CD4-positive, alpha-beta T cell treated with Interleukin-2 at 100 ng/mL for 4 hours (primary cell): Measurements from ENCODE around the gene IL21.

Experiments
- DNase-seq: peaks from one replicate; pipeline ENCODE4 v3.0.0-alpha.2; 2020; ENCODE audit warnings: low spot score

The IL21 gene

DNA sequence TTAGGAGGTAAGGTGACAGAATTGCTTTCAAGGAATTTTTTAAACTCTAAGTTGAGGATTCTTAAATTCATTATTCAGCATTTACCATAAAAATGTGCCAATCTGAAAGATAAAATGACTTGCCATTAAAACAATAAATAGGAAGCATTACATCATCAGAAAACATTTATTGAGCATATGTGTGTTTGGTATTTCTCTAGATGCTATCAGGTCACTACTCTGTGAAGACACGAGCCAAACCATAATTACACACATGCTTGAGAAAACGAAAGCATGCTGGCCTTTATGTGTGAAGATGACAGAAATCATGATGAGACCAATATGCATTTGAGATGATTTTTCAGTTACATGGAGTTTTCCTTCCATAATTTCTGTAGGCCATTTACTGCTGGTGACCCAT, 12.3 kb upstream of the IL21 start:
- DNase-seq = no peak

GRCh38 chr4:122632396-122633143, 11.7 kb upstream of the IL21 start:
- peak; percentile 22 for DNase-seq

- DNase-seq = no peak
Measured at GRCh38 chr4:122625156-122625555, 4.3 kb upstream of the IL21 start.

DNA sequence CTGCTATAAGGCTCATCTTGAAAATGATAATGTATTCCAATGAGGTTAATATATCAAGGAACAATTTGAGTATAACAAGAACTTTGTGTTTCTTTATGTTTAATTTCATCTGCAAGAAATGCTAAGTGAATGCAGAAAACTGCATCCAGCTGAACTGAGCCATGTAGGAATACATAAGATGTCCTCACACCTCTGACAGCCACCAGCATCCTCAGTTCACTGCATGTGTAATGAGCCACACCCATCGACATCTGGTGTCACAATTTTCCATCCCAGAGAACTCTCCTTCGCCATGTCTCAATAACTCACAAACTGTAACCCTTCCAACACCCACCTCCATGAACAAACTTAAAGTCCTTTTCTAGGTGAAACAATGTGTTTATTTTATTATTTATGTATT, 3.3 kb upstream of the IL21 start:
- no peak for DNase-seq

- no peak for DNase-seq
Measured at GRCh38 chr4:122623637-122624166, 2.8 kb upstream of the IL21 start.

- DNase-seq = no peak
Measured at GRCh38 chr4:122622400-122622799, 1.5 kb upstream of the IL21 start.

DNA sequence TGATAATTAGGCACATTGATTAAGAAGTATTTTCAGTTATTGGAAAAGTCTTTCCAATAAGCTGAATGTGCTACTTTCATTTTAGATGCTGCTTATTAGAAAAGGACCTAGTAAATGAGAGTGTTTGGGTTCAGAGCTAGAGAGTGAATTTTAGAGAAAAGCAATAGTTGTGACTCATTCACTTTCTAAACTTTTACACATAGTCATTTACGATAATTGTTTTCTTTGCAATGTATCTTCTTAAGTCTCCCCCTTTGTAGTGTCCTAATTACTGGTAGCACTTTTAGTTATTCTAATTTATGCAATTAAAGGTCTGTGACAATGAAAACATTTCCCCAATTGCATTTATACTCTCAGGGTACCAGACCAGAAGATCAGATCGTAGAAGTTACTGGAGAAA, 1.3 kb downstream of the IL21 start:
- DNase-seq = no peak

DNA sequence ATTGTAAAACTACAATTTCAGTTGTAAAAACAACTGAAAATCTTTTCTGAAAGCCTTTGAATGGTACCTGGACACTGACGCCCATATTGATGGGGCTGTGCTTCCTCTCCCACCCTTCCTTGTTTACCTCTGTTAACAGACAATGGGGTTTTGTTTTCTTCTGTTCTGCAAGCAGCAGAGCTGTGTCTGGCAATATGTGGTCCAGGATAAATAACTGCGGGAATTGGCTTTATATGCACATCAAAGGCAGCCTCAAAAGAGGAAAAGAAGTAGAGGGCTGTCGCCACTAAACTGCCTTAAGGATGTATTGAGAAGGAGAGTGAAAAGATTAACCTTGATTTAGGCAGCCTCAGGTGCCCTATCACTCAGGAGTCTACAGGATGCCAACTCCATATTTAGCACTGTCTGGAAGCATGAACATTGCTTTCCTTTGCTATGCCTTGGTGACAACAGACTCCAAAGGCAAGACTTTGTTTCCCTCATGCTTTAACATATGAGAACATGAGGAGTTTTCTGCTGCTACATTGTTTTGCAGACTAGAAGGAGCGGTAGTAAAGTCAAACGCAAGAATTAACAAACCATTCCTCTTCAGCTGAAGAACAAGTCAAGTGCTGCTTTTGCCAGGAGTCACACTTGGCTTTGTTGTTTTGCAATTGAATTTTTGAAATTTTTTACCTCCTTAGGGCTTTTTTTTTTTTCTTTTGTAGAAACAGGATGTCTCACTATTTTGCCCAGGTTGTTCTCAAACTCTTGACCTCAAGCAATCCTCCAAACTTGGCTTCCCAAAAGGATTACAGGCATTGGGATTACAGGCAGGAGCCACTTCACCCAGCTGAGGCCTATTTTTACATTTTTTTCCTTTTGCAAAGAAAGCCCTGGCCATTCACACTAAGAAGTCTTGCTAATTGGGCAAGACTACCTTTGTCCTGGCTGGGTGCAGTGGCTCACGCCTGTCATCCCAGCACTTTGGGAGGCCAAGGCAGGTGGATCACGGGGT, 3.0 kb downstream of the IL21 start:
- no peak for DNase-seq

DNA sequence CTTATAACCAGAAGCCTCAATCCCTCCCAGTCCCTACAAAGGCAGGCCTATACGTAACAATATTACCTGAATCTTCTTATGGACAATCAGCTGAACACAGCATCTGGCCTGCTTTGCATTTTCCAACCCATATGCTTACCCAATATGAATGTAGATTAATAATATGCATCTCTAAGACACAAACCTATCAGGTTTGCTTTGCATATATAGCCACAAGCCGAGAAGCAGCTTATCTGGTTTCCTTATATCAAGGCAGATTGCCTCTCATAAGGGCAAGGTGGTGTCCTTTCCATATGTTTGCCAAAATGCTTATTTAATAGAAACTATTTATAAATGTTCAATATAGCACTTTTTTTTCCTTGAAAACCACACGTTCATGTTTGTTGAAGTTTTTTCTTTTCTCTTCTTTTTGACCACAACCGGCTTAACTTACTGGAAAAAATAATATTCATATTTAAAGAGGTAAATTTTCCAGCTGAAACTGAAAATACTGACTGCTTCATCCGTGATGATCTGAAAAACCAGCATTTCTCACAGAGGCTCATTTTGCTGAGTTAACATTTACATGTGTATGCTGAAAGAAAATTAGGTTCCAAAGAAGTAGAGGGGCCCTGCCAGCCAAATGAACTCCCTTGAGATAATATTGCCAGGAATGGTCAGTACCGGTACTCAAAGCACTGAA, 3.8 kb downstream of the IL21 start:
- no peak for DNase-seq

DNA sequence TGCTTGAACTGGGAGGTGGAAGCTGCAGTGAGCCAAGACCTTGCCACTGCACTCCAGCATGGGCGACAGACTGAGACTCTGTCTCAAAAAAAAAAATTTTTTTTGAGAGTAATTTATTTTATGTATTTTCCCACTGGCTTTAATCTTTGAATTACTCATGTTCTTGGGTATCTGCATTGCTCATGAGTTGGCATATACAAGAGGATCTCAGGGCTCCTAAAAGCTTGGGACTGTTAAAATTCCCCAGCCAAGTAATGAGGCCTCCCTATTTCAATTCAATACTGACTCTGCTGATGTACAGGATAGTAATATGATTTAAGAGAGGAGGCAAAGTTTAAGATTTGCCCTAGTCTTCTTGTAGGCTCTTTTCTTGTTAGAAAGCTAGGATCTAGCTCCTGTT, 6.2 kb downstream of the IL21 start:
- DNase-seq = no peak

GRCh38 chr4:122612540-122612939, 8.3 kb downstream of the IL21 start:
- no peak for DNase-seq

GRCh38 chr4:122606364-122607043, 14.4 kb downstream of the IL21 start:
- DNase-seq = no peak

- DNase-seq = no peak
Measured at GRCh38 chr4:122604146-122604545, 16.7 kb downstream of the IL21 start.

- DNase-seq = no peak
Measured at GRCh38 chr4:122603156-122603574, 17.7 kb downstream of the IL21 start.

DNA sequence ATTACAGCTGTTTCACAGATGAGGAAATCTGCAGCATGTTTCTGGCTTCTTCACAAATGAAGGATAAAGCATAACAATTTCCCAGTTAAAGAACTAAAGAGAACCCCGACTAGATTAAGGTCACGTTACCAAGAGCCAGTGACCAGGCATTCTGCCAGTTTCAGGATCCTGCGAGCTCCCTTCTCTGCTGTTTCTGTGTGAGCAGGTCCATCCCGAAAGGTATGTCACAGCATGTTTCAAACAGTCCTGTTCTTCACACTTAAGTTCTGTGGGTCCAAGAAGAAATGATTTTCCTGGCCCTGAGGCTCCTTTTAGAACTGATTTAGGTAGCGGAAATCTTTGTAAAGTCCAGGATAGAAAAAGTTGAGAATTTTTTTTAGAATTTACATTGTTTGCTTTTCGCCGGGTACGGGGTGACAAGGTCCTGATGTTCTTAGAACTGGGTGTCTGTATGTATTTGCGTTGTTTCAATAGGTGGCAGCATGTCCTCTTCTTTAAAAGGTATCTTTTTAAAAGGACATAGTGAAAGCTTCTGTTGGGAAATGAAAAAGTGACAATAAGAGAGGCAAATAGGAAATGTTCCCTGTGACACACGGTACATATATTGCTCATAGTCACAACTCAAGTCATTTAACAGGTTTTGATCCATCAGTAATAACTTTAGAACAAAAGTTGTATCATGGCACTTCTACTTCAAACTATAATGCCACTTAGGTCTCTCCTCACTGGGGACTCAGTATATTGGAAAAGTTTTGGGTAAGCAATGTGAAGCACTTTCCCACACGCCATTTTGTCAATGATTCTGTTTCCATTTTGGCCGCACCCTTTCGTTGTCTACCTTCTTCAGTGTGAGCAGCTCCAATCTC, 18.4 kb downstream of the IL21 start:
- DNase-seq = peak; percentile 31

DNA sequence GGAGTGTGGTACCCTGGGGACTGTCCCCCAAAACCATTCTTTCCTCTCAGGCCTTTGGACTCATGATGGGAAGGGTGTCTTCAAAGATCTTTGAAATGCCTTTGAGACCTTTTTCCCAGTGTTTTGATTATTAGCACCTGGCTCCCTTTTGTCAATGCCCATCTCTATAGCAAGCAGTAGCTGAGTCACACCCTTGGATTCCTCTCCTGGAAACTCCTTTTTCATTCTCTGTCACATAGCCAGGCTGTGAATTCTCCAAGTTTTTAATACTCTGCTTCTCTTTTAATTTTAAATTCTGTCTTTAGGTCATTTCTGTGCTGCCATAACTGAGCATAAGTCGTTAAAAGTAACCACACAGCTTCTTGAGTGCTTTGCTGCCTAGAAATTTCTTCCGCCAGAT, 29.7 kb downstream of the IL21 start:
- DNase-seq = no peak

- DNase-seq = no peak
Measured at GRCh38 chr4:122588453-122589238, 32.2 kb downstream of the IL21 start.

DNA sequence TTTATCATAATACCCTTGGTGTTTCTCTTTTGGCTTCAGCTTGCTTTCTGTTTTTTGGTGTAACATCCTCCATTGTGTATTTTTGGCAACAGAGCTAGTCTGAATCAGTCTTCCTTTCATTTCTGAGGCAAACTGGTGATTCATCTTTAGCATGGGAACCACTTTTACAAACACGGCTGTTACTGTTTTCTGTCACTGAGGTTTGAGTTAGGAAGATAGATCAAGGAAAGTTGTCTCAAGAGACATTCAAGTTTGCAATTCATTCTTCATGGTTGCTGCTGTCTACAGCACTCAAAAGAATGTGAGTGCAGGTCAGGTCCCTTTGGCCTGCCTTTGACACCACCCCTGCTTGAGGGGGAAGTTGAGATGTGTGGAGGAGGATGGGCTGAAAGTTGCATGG, 36.3 kb downstream of the IL21 start:
- peak; percentile 41 for DNase-seq

- no peak for DNase-seq
Measured at GRCh38 chr4:122583906-122584305, 37.0 kb downstream of the IL21 start.
